NCI-H82 treated with DMSO at 0.1 percent for 48 hours (cell line): ENCODE measurements around the gene SAMD3.
A peak's percentile ranks its signal among the peaks of the same experiment; 100 is the strongest.
"Not testable (repeated sequence)": the region's sequence is repeated elsewhere in the genome, so short reads cannot be mapped to it uniquely, and the experiment has no call there.

Experiments
- DNase-seq: peaks from one replicate; lab custom pipeline; 2025; ENCODE audit not compliant: unreplicated experiment; lab: John Stamatoyannopoulos, UW

SAMD3 gene

GRCh38 chr6:130138116-130138908 is 84.4 kb downstream of the SAMD3 start:
- no peak for DNase-seq

- peak; percentile 49 for DNase-seq
Observed at GRCh38 chr6:130136798-130137197, 86.0 kb downstream of the SAMD3 start.

- DNase-seq, result no peak
Observed at GRCh38 chr6:130134582-130134981, 88.2 kb downstream of the SAMD3 start.

- no peak for DNase-seq
Observed at GRCh38 chr6:130132286-130132701, 90.5 kb downstream of the SAMD3 start.

GRCh38 chr6:130129762-130130246 is 92.9 kb downstream of the SAMD3 start:
- DNase-seq, result no peak

GRCh38 chr6:130128326-130128725 is 94.4 kb downstream of the SAMD3 start:
- no peak for DNase-seq

- no peak for DNase-seq
Observed at GRCh38 chr6:130127195-130127594, 95.6 kb downstream of the SAMD3 start.

GRCh38 chr6:130122243-130122642 is 100.5 kb downstream of the SAMD3 start:
- no peak for DNase-seq

- DNase-seq, result no peak
Observed at GRCh38 chr6:130120731-130121130, 102.0 kb downstream of the SAMD3 start.

GRCh38 chr6:130119211-130119610 is 103.5 kb downstream of the SAMD3 start:
- no peak for DNase-seq

GRCh38 chr6:130118236-130118635 is 104.5 kb downstream of the SAMD3 start:
- DNase-seq, result no peak

- DNase-seq, result not testable (repeated sequence)
Observed at GRCh38 chr6:130117187-130117701, 105.5 kb downstream of the SAMD3 start.

- no peak for DNase-seq
Observed at GRCh38 chr6:130116273-130116672, 106.5 kb downstream of the SAMD3 start.

- DNase-seq, result no peak
Observed at GRCh38 chr6:130115036-130115435, 107.7 kb downstream of the SAMD3 start.

GRCh38 chr6:130113201-130113710 is 109.5 kb downstream of the SAMD3 start:
- no peak for DNase-seq

GRCh38 chr6:130111031-130111430 is 111.7 kb downstream of the SAMD3 start:
- no peak for DNase-seq

GRCh38 chr6:130107710-130108109 is 115.0 kb downstream of the SAMD3 start:
- DNase-seq, result no peak

GRCh38 chr6:130105996-130106704 is 116.6 kb downstream of the SAMD3 start:
- no peak for DNase-seq

- no peak for DNase-seq
Observed at GRCh38 chr6:130099119-130099518, 123.6 kb downstream of the SAMD3 start.

GRCh38 chr6:130098317-130098716 is 124.4 kb downstream of the SAMD3 start:
- DNase-seq, result no peak
